NB4 (cell line): ENCODE results near the gene CEP250.

Source experiments
- POLR2A ChIP-seq: IDR thresholded peaks from 2 replicates; pipeline ENCODE4 v1.6.1; 2011; ENCODE audit warnings: mild to moderate bottlenecking; ENCODE audit not compliant: insufficient read length; ENCODE audit errors: extremely low read depth
- TF ChIP-seq, protein P1 (sequence below): IDR thresholded peaks from one replicate; pipeline ENCODE4 v1.5.1; 2012; ENCODE audit warnings: low read depth, low read length
- TF ChIP-seq, protein P2 (sequence below): IDR thresholded peaks from 2 replicates; pipeline ENCODE4 v1.6.1; 2011; ENCODE audit warnings: low read depth, low read length

- TF ChIP-seq, protein P1, sequence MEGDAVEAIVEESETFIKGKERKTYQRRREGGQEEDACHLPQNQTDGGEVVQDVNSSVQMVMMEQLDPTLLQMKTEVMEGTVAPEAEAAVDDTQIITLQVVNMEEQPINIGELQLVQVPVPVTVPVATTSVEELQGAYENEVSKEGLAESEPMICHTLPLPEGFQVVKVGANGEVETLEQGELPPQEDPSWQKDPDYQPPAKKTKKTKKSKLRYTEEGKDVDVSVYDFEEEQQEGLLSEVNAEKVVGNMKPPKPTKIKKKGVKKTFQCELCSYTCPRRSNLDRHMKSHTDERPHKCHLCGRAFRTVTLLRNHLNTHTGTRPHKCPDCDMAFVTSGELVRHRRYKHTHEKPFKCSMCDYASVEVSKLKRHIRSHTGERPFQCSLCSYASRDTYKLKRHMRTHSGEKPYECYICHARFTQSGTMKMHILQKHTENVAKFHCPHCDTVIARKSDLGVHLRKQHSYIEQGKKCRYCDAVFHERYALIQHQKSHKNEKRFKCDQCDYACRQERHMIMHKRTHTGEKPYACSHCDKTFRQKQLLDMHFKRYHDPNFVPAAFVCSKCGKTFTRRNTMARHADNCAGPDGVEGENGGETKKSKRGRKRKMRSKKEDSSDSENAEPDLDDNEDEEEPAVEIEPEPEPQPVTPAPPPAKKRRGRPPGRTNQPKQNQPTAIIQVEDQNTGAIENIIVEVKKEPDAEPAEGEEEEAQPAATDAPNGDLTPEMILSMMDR, result no peak
- TF ChIP-seq POLR2A, result no peak
- TF ChIP-seq, protein P2, sequence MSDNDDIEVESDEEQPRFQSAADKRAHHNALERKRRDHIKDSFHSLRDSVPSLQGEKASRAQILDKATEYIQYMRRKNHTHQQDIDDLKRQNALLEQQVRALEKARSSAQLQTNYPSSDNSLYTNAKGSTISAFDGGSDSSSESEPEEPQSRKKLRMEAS, result no peak
Observed at GRCh38 chr20:35539756-35540212, 84.4 kb downstream of the CEP250 start.
